Aorta (tissue), 5 donors: ENCODE results near the gene ARFGAP3. TPM values are rescaled to one million over a fixed set of nuclear protein-coding genes. Genes with fewer than 3 reads are reported as not detected.

ENCODE experiments used
- ATAC-seq: fragments of 200-7000 bp; cut with Tn5 transposase; one replicate; pipeline ENCODE4 v1.9.1; 2022; ENCODE audit warnings: moderate library complexity; ENCODE audit not compliant: low FRiP score
- DNase-seq, 2 donors: peaks; one replicate each; pipeline ENCODE4 v3.0.0-alpha.2; 2020
- H3K27ac ChIP-seq, 2 donors: one replicate each; pipeline ENCODE4 v1.5.1; 2013; ENCODE audit warnings: low read length in 2 of 2, mild to moderate bottlenecking in 2 of 2, moderate library complexity in 2 of 2, control low read depth in 1 of 2, inconsistent platforms in 1 of 2, low read depth in 1 of 2
- H3K27me3 ChIP-seq, 2 donors: one replicate each; pipeline ENCODE4 v1.6.1; 2013; ENCODE audit warnings: control low read depth in 1 of 2, low read length in 1 of 2, mild to moderate bottlenecking in 1 of 2, moderate library complexity in 1 of 2; ENCODE audit not compliant: insufficient read depth in 2 of 2, control insufficient read depth in 1 of 2
- H3K36me3 ChIP-seq, 2 donors: one replicate each; pipeline ENCODE4 v1.6.1; 2013; ENCODE audit warnings: control low read depth in 1 of 2, low read length in 1 of 2, mild to moderate bottlenecking in 1 of 2; ENCODE audit not compliant: insufficient read depth in 2 of 2, control insufficient read depth in 1 of 2
- H3K4me1 ChIP-seq, 2 donors: one replicate each; pipeline ENCODE4 v1.6.1; 2013; ENCODE audit warnings: low read length in 2 of 2, control low read depth in 1 of 2, mild to moderate bottlenecking in 1 of 2, moderate library complexity in 1 of 2; ENCODE audit not compliant: insufficient read depth in 2 of 2, control insufficient read depth in 1 of 2
- H3K4me3 ChIP-seq, 2 donors: one replicate each; pipeline ENCODE4 v1.5.1; 2013; ENCODE audit warnings: low read length in 2 of 2, control low read depth in 1 of 2, mild to moderate bottlenecking in 1 of 2
- H3K9me3 ChIP-seq: one replicate; pipeline ENCODE4 v1.6.1; 2013; ENCODE audit warnings: mild to moderate bottlenecking, low read length; ENCODE audit not compliant: control insufficient read depth
- WGBS, 2 donors: extraction: QIAGEN DNeasy Blood & Tissue Kit; methylation state at CpG; one replicate each; pipeline ENCODE4 v1.1.7; 2013; 5-methylcytosine and 5-hydroxymethylcytosine counted together
- intact Hi-C, 2 donors: fragments of 100-400 bp; cut with DNase I; formaldehyde crosslinking; loops; one replicate each; pipeline versions ENCODE4 v1.14.2 to v1.15.0; 2022
- polyA plus RNA-seq, 2 donors: library from polyadenylated mRNA; stranded (reverse); fragments of 200-250 nt; gene quantifications; one replicate each; pipeline ENCODE4 v1.2.3, GENCODE V29; 2013
- total RNA-seq, 2 donors: library from RNA; stranded (reverse); fragmentation: NEBNext Ultra II Directional; extraction: Animal tissue kit (Norgen Biotek cat#: 25700); gene quantifications; one replicate each; pipeline ENCODE4 v1.2.1, GENCODE V29; 2021
- donor health status: healthy with polysubstance abuse.
- donor health status: Bipolar disorder and iron deficiency.
- donor health status: DM: no; HTN: no; CAD: no.
- donor health status: DM: no; HTN: no; CAD: no.
- donor health status: DM: yes; HTN: yes; CAD: no.

ARFGAP3 gene
- total and polyA plus RNA-seq, 4 donors = 40.1 to 60.5 (median 44.8) TPM

GRCh38 chr22:42769574-42770447 lies 87.3 kb downstream of the ARFGAP3 start:
- no peaks in the 10 kb centered on the region for H3K27me3 ChIP-seq
- DNase-seq (peak; percentile 79 to 89), ATAC-seq (peak; percentile 74)
- no peak overlapping the region for H3K4me3 ChIP-seq
- intact Hi-C loops = loop anchor here in 1 of 2 donors (10.0 kb wide), 2 partner anchors 45 to 265 kb away; no protein-coding TSS in a partner anchor
- H3K9me3 ChIP-seq = no peaks in the 10 kb centered on the region
- no peaks in the 10 kb centered on the region for H3K4me1 ChIP-seq
- H3K27ac ChIP-seq = no peak overlapping the region
- H3K36me3 ChIP-seq = no peaks in the 10 kb centered on the region
- 26 to 27% methylated on average over 50 of the region's 50 CpGs for WGBS, 2 donors

DNA sequence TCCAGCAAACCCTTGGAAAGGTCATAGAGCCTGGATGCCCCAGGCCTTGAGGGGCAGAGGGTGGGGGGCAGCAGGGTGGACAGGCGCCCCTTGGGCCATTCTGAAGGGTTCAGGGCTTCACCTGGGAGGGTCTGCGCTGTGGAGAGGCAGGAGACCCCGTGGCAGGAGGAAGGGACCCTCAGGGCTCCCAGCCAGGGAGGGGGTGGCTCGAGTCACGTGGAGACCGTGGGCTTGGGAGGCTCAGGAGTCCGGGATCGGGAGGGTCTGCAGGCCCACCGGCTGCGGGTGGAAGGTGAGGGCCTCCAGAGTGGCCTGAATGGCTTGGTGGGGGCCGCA lies 87.9 kb downstream of the ARFGAP3 start:
- Histone ChIP-seq H3K27me3 (no peaks in the 10 kb centered on the region), H3K4me3 (no peak overlapping the region), H3K9me3 (no peaks in the 10 kb centered on the region), H3K4me1 (no peaks in the 10 kb centered on the region), H3K27ac (no peak overlapping the region), H3K36me3 (no peaks in the 10 kb centered on the region)
- intact Hi-C loops = loop anchor here in 1 of 2 donors (10.0 kb wide), 1 partner anchor 46 kb away; no protein-coding TSS in a partner anchor
- DNase-seq (no peak), ATAC-seq (peak; percentile 30)
- 88 to 92% methylated on average over 11 of the region's 11 CpGs for WGBS, 2 donors

DNA sequence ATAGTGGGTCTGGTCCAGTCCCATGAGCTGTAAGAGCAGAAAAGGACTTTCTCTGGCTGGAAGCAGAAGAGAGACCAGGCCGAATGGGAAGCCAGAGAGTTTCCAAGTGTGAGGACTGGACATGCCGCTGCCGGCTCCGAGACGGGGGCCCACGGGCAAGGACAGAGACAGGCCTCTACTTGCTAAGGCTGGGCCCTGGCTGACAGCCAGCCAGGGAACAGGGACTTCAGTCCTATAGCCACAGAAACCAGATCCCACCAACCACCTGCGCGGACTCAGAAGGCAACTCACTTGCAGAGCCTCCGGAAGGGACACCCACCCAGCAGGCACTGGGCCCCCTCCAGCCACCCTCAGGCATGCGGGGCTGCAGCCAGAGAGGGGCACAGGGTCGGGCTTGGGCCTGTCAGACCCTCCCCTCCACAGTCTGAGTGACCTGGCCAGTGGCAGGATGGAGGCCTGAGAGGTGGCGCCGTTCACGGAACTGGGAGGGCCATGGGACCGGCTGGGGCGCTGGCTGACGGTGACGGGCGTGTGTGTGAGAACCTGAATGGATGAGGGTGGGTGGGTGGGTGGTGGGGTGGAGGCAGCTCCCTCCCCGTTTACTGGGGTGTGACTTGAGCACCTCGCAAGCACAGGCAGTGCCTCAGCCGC lies 88.6 kb downstream of the ARFGAP3 start:
- intact Hi-C loops = loop anchor here in 1 of 2 donors (10.0 kb wide), 1 partner anchor 46 kb away; no protein-coding TSS in a partner anchor
- no peak for ATAC-seq
- H3K27ac ChIP-seq = no peak overlapping the region
- DNase-seq = no peak
- no peaks in the 10 kb centered on the region for H3K36me3 ChIP-seq
- 93% methylated on average over 22 of the region's 22 CpGs for WGBS, 2 donors
- no peaks in the 10 kb centered on the region for H3K27me3 ChIP-seq
- no peaks in the 10 kb centered on the region for H3K4me1 ChIP-seq
- no peaks in the 10 kb centered on the region for H3K9me3 ChIP-seq
- H3K4me3 ChIP-seq = no peak overlapping the region

DNA sequence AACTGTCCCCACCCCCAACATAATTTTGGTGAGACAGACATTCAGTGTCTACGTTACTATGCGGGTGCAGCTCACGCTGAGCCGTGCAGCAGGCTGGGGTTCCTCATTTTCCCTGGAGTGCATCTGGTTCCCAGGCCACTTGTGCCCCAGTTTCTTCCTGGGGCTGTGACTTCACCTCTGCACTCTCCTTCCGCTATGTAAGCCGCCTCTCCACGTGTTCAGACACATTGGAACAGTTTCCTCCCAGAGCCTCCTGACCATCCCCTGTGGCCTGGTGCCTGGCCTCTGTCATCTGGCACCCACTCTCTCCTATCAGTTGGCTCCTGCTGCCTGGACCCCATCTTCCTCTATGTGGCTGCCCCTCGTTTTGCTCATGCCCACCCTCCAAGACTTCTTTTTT lies 90.2 kb downstream of the ARFGAP3 start:
- H3K9me3 ChIP-seq = no peaks in the 10 kb centered on the region
- ATAC-seq = no peak
- DNase-seq = no peak
- H3K4me1 ChIP-seq = no peaks in the 10 kb centered on the region
- H3K36me3 ChIP-seq = no peaks in the 10 kb centered on the region
- no peak overlapping the region for H3K4me3 ChIP-seq
- H3K27ac ChIP-seq = no peak overlapping the region
- H3K27me3 ChIP-seq = no peaks in the 10 kb centered on the region
- 80 to 86% methylated on average over 8 of the region's 8 CpGs for WGBS, 2 donors
- intact Hi-C loops = loop anchor here in 1 of 2 donors (10.0 kb wide), 1 partner anchor 48 kb away; no protein-coding TSS in a partner anchor

- H3K36me3 ChIP-seq = no peaks in the 10 kb centered on the region
- no peaks in the 10 kb centered on the region for H3K4me1 ChIP-seq
- ATAC-seq (no peak), DNase-seq (no peak)
- H3K27ac ChIP-seq = no peak overlapping the region
- no peaks in the 10 kb centered on the region for H3K9me3 ChIP-seq
- intact Hi-C loops = loop anchor here in 1 of 2 donors (10.0 kb wide), 1 partner anchor 50 kb away; no protein-coding TSS in a partner anchor
- H3K4me3 ChIP-seq = no peak overlapping the region
- WGBS, 2 donors = 89 to 91% methylated on average over 11 of the region's 11 CpGs
- no peaks in the 10 kb centered on the region for H3K27me3 ChIP-seq
Observed at GRCh38 chr22:42764895-42765363, 92.1 kb downstream of the ARFGAP3 start.

- H3K4me1 ChIP-seq = no peaks in the 10 kb centered on the region
- DNase-seq (peak in 1 of 2 donors; percentile 81), ATAC-seq (no peak)
- H3K27ac ChIP-seq = no peak overlapping the region
- no peaks in the 10 kb centered on the region for H3K9me3 ChIP-seq
- WGBS, 2 donors = 33 to 34% methylated on average over 13 of the region's 13 CpGs
- H3K4me3 ChIP-seq = no peak overlapping the region
- intact Hi-C loops = loop anchor here in 1 of 2 donors (10.0 kb wide), 1 partner anchor 51 kb away; no protein-coding TSS in a partner anchor
- no peaks in the 10 kb centered on the region for H3K36me3 ChIP-seq
- H3K27me3 ChIP-seq = no peaks in the 10 kb centered on the region
Observed at GRCh38 chr22:42763965-42764480, 93.0 kb downstream of the ARFGAP3 start.

GRCh38 chr22:42760806-42761565 lies 96.1 kb downstream of the ARFGAP3 start:
- no peaks in the 10 kb centered on the region for H3K27me3 ChIP-seq
- no peak overlapping the region for H3K27ac ChIP-seq
- no peaks in the 10 kb centered on the region for H3K9me3 ChIP-seq
- no peak for ATAC-seq
- DNase-seq = no peak
- H3K4me3 ChIP-seq = no peak overlapping the region
- no peaks in the 10 kb centered on the region for H3K4me1 ChIP-seq
- intact Hi-C loops = loop anchor here in 1 of 2 donors (10.0 kb wide), 1 partner anchor 54 kb away; no protein-coding TSS in a partner anchor
- WGBS, 2 donors = 85 to 86% methylated on average over 18 of the region's 18 CpGs
- H3K36me3 ChIP-seq = no peaks in the 10 kb centered on the region
